Fibroblast of the aortic adventitia (primary cell): Measurements from ENCODE around the gene FAM193A. TPM values are rescaled to one million over a fixed set of nuclear protein-coding genes. Genes with fewer than 3 reads are reported as not detected.
"Not testable (repeated sequence)": the region's sequence is repeated elsewhere in the genome, so short reads cannot be mapped to it uniquely, and the experiment has no call there.

Experiments used
- DNase-seq: peaks from one replicate; pipeline ENCODE4 v3.0.0-alpha.2; 2010; ENCODE audit warnings: low read depth
- H3K4me3 ChIP-seq: 2 replicates; pipeline ENCODE4 v1.5.1; 2011; ENCODE audit warnings: low read depth, mild to moderate bottlenecking, control low read depth, low read length, moderate library complexity
- total RNA-seq: library from RNA; depleted of rRNA; stranded (reverse); fragments of >200 nt; gene quantifications from 2 replicates; pipeline ENCODE4 v1.2.3, GENCODE V29; 2012; ENCODE audit warnings: low replicate concordance
- TF ChIP-seq, protein P1 (sequence below): IDR thresholded peaks from 2 replicates; pipeline ENCODE4 v1.5.1; 2011; ENCODE audit warnings: mild to moderate bottlenecking, low read length, control low read depth, inconsistent platforms; ENCODE audit not compliant: insufficient read depth

FAM193A gene
- total RNA-seq, 1 donor, result 17.4 TPM

DNA sequence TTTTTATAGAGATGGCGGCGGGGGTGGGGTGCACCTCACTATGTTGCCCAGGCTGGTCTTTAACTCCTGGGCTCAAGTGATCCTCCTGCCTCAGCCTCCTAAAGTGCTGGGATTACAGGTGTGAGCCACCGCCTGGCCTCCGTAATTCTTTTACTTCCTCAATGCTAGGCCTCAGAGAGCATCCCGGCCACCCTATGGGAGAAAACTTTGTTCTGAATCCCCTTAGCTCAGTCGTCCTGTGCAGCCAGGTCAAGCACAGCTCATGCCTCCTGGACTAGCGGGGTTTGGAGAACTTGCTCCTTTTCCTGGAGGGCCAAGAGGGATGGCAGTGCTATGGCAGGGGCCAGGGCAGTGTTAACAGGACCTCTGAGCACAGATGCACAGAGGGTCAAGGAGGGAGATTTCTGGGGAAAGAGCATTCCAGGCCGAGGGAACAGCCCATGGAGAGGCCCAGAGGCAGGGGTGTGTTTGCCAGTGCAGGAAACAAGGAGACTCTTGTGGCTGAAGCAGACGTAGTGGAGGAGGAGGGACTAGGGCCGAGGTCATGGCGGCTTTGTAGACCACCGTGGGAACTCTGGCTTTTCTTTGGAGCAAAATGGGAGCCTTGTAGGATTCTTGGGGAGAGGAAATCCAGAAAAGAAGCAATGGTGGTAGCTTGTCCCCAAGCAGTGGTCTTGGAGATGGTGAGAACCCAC lies 229.5 kb downstream of the FAM193A start:
- TF ChIP-seq, protein P1, sequence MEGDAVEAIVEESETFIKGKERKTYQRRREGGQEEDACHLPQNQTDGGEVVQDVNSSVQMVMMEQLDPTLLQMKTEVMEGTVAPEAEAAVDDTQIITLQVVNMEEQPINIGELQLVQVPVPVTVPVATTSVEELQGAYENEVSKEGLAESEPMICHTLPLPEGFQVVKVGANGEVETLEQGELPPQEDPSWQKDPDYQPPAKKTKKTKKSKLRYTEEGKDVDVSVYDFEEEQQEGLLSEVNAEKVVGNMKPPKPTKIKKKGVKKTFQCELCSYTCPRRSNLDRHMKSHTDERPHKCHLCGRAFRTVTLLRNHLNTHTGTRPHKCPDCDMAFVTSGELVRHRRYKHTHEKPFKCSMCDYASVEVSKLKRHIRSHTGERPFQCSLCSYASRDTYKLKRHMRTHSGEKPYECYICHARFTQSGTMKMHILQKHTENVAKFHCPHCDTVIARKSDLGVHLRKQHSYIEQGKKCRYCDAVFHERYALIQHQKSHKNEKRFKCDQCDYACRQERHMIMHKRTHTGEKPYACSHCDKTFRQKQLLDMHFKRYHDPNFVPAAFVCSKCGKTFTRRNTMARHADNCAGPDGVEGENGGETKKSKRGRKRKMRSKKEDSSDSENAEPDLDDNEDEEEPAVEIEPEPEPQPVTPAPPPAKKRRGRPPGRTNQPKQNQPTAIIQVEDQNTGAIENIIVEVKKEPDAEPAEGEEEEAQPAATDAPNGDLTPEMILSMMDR, result no peak
- no peak overlapping the region for H3K4me3 ChIP-seq
- DNase-seq, result no peak

DNA sequence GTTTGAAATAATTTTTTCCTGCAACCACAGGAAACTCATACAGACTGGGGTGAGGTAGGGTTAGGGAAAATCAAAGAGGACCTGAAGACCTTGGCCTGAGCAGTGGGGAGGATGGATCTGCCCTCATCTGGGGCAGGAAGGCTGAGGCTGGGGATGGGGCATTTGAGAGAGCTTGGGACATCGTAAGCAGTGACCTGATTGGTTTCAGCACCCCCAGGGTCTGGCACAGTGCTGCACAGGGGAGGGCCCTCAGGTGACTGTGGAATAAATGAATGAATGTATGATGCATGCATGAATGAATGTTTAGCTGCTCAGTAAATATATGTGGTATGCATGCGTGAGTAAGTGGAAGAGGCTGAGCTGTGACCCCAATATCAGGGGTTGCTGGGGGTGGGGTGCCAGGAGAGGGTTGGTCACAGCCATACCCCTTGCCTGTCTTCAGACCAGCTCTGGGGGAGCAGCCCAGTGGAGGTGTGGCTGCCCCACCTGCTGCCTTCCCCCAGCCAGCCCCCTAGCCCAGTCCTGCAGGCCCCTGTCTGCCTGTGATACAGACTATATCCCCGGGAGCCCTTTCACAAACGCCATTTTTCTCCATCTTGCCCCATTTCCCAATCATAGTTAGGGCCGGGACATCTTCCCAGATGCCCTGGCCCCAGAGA lies 230.7 kb downstream of the FAM193A start:
- TF ChIP-seq, protein P1, result no peak
- no peak overlapping the region for H3K4me3 ChIP-seq
- no peak for DNase-seq

DNA sequence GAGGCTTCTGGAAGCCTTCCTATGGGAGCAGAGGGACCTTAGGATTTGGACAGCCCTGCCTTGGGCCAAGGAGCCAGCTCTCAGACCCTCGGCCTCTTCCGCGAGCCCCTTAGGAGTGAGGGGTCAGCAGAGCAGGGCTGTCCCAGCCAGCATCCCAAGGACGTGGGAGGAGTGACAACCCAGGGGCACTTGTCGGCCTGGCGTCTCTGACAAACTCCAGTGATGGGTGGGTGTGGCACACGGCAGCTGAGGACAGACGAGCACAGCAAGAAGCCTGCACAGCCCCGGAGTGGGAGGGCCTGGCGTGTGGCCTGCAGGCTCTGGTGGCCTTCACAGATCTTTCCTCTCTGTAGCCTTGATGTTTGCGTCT lies 231.2 kb downstream of the FAM193A start:
- DNase-seq, result no peak
- no peak overlapping the region for H3K4me3 ChIP-seq
- TF ChIP-seq, protein P1, result no peak

DNA sequence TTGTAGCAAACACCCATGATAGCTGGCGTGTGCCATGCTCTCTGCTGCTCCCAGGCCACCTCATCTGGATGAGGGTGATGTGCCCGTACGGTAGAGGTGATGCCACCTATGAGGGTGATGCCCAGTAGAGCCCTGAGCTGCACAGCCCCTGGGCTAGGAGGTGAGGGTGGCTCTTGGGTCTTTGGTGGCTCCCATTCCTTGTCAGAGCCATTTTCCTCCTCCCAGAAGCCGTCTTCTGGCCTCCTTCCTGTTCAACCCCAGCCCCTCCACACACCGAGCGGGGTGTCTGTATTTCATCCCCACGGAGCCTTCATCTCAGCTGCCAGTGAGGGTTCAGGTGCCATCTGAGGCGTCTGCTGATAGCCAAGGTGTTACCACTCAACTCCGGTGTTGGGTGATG lies 231.7 kb downstream of the FAM193A start:
- no peak for DNase-seq
- TF ChIP-seq, protein P1, result no peak
- no peak overlapping the region for H3K4me3 ChIP-seq

DNA sequence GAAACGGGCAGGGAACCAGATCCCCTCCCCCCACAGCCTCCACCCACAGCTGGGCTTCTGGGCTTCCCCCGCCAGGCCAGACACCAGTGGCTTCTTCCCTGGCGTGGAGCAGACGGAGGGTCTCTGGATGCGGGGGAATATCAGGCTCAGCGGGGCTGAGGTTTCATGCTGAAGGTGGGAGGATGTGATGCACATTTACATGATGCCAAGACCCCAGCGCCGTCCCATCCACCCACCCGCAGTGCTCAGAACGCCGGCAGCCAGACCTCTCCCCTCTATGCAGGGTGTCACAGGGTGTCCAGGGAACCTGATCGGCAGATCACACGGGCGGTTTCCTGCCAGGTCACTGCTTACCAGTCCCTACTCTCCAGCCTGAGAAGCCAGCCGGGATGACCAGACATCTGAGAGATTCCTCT lies 232.5 kb downstream of the FAM193A start:
- TF ChIP-seq, protein P1, result no peak
- no peak for DNase-seq
- H3K4me3 ChIP-seq, result no peak overlapping the region

DNA sequence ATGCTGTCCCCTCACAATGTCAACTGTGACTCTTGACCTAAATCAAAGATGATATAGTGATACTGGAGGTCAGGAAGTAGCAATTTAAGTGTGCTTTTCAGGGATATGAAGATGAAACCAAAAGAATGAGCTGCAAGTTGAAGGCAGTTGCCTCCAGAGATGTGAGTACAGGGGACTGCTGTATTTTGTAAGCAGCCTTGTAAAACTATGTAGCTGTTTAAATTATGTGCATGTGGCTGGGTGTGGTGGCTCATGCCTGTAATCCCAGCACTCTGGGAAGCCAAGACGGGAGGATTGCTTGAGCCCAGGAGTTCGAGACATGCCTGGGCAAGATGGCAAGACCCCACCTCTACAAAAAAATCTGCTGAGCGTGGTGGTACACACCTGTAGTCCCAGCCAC lies 234.8 kb downstream of the FAM193A start:
- TF ChIP-seq, protein P1, result no peak
- no peak for DNase-seq
- H3K4me3 ChIP-seq, result no peak overlapping the region

DNA sequence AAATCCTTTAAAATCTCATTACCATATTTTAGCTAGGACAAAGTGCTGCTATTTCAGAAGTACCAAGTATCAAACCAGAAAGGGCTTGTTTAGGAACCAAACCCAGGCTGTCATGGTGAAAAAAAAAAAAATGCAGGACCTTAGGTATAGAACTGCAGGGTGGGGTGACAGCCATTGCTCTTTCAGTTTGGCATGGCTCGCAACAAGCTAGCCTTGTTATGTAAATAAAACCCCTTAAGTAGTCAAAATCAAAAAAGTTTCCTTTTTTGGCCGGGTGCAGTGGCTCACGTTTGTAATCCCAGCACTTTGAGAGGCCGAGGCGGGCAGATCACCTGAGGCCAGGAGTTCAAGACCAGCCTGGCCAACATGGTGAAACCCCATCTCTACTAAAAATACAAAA lies 244.2 kb downstream of the FAM193A start:
- H3K4me3 ChIP-seq, DNase-seq: not testable (repeated sequence)
